ENCODE data around the gene TOMM20L. TPM values are rescaled to one million over a fixed set of nuclear protein-coding genes. Genes with fewer than 3 reads are reported as not detected.
A peak's percentile ranks its signal among the peaks of the same experiment; 100 is the strongest.

TOMM20L gene
- total and polyA plus RNA-seq, 4 donors, result 0.74 TPM; not detected in 3

DNA sequence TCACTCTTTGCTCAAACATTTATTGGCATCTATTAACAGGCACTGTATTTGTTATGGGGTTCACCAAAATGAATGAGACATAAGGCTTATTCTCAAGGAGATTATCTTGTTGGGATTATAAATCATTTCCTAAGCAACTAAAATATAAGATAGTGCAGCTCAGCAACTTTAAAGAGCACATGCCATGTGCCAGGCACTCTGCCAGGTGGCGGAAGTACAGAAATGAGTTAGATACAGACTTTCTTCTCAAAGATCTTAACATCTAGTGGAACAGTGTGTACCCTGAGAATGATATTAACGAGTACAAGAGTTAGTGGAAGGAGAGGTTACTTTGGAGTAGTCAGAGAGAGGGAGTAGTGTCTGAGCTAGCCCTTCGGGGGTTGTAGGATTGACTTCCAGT is 28.4 kb upstream of the TOMM20L start:
- WGBS, 2 donors, result 85 to 87% methylated on average over 3 of the region's 3 CpGs
- no peaks in the 10 kb centered on the region for H3K9me3 ChIP-seq (ENCODE audit: control insufficient read depth in 4 of 4, insufficient read depth in 3 of 4, low read length in 3 of 4)
- H3K9ac ChIP-seq (ENCODE audit: insufficient read depth in 1 of 2, low read length in 2 of 2), result no peak overlapping the region
- peaks cover 16 to 52% (median 35%) of the 10 kb centered on the region in 4 donors for H3K36me3 ChIP-seq (ENCODE audit: control insufficient read depth in 4 of 4, insufficient read depth in 4 of 4, low read length in 4 of 4)
- H3K27ac ChIP-seq (ENCODE audit: low read depth in 1 of 2, low read length in 1 of 2), result no peak overlapping the region
- TF ChIP-seq, protein P1, sequence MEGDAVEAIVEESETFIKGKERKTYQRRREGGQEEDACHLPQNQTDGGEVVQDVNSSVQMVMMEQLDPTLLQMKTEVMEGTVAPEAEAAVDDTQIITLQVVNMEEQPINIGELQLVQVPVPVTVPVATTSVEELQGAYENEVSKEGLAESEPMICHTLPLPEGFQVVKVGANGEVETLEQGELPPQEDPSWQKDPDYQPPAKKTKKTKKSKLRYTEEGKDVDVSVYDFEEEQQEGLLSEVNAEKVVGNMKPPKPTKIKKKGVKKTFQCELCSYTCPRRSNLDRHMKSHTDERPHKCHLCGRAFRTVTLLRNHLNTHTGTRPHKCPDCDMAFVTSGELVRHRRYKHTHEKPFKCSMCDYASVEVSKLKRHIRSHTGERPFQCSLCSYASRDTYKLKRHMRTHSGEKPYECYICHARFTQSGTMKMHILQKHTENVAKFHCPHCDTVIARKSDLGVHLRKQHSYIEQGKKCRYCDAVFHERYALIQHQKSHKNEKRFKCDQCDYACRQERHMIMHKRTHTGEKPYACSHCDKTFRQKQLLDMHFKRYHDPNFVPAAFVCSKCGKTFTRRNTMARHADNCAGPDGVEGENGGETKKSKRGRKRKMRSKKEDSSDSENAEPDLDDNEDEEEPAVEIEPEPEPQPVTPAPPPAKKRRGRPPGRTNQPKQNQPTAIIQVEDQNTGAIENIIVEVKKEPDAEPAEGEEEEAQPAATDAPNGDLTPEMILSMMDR (IDR thresholded peaks at IDR 0.05; ENCODE audit: control extremely low read depth, extremely low read depth), result no peak
- DNase-seq, result peak in 1 of 3 donors; percentile 3
- no peak for ATAC-seq (ENCODE audit: insufficient read depth, low FRiP score)
- no peak overlapping the region for H3K4me3 ChIP-seq
- H3K27me3 ChIP-seq (ENCODE audit: control insufficient read depth in 3 of 3, insufficient read depth in 3 of 3, low read length in 2 of 3), result no peaks in the 10 kb centered on the region
- no peaks in the 10 kb centered on the region for H3K4me1 ChIP-seq (ENCODE audit: control insufficient read depth in 5 of 5, insufficient read depth in 5 of 5, low read length in 5 of 5)

DNA sequence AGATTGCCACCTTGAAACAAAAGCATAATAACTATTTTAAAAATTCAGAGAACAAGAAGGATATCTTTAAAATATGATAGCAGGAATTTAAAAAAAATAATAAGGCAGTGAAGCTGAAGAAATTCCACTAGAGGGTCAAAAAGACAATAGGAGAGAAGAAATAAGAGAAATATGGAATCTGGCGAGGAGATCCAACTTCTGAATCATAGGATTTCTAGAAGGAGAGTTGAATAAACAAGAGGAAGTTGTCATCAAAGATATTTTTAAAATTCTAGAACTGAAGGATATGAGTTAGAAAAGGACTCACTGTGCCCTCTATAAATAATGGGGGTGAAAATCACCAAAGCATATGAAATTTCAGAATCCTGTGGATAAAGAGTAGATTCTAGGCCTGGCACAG is 26.8 kb upstream of the TOMM20L start:
- Histone ChIP-seq H3K9me3 (ENCODE audit: control insufficient read depth in 4 of 4, insufficient read depth in 3 of 4, low read length in 3 of 4) (no peaks in the 10 kb centered on the region), H3K9ac (ENCODE audit: insufficient read depth in 1 of 2, low read length in 2 of 2) (no peak overlapping the region), H3K4me3 (no peak overlapping the region), H3K27me3 (ENCODE audit: control insufficient read depth in 3 of 3, insufficient read depth in 3 of 3, low read length in 2 of 3) (no peaks in the 10 kb centered on the region), H3K36me3 (ENCODE audit: control insufficient read depth in 4 of 4, insufficient read depth in 4 of 4, low read length in 4 of 4) (peaks cover 17 to 48% (median 33%) of the 10 kb centered on the region in 4 donors), H3K4me1 (ENCODE audit: control insufficient read depth in 5 of 5, insufficient read depth in 5 of 5, low read length in 5 of 5) (no peaks in the 10 kb centered on the region), H3K27ac (ENCODE audit: low read depth in 1 of 2, low read length in 1 of 2) (no peak overlapping the region)
- no peak for DNase-seq
- ATAC-seq (ENCODE audit: insufficient read depth, low FRiP score), result no peak
- TF ChIP-seq, protein P1 (IDR thresholded peaks at IDR 0.05; ENCODE audit: control extremely low read depth, extremely low read depth), result no peak
- 94 to 98% methylated on average over 1 of the region's 1 CpG for WGBS, 2 donors

DNA sequence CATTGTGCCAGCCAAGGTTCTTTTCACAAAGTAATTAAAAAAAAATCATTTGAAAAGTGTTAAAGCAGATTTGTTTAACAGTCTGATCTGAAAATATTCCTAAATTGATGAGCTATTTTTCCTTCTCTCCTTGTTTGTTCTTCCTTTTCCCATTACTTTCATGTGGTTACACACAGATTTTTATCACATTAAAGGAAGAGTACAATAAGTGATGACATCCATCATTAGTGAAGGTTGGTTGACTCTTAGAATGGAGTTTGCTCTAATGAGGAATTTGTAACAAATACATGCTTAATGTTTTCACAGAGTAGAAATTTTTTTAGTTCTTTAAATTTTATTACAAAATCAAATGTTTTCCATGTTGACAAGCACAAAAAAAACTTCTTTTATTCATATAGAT is 18.9 kb upstream of the TOMM20L start:
- no peaks in the 10 kb centered on the region for H3K4me1 ChIP-seq (ENCODE audit: control insufficient read depth in 5 of 5, insufficient read depth in 5 of 5, low read length in 5 of 5)
- no peaks in the 10 kb centered on the region for H3K9me3 ChIP-seq (ENCODE audit: control insufficient read depth in 4 of 4, insufficient read depth in 3 of 4, low read length in 3 of 4)
- no peak for DNase-seq
- no peak overlapping the region for H3K27ac ChIP-seq (ENCODE audit: low read depth in 1 of 2, low read length in 1 of 2)
- H3K36me3 ChIP-seq (ENCODE audit: control insufficient read depth in 4 of 4, insufficient read depth in 4 of 4, low read length in 4 of 4), result peaks cover 11 to 28% (median 18%) of the 10 kb centered on the region in 4 donors
- no peak for ATAC-seq (ENCODE audit: insufficient read depth, low FRiP score)
- H3K4me3 ChIP-seq, result no peak overlapping the region
- H3K9ac ChIP-seq (ENCODE audit: insufficient read depth in 1 of 2, low read length in 2 of 2), result no peak overlapping the region
- no peaks in the 10 kb centered on the region for H3K27me3 ChIP-seq (ENCODE audit: control insufficient read depth in 3 of 3, insufficient read depth in 3 of 3, low read length in 2 of 3)
- TF ChIP-seq, protein P1 (IDR thresholded peaks at IDR 0.05; ENCODE audit: control extremely low read depth, extremely low read depth), result no peak

DNA sequence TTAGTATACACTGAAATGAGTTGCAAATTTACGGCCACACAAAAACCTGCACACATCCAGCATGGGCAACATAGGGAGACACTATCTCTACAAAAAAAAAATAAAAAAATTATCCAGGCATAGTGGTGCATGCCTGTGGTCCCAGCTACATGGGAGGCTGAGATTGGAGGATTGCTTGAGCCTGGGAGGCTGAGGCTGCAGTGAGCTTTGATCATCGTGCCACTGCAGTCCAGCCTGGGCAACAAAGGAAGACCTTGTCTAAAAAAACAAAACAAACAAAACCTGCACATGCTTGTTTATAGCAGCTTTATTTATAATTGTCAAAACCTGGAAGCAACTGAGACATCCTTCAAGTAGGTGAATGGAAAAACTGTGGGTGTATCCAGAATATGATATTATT is 4.9 kb upstream of the TOMM20L start:
- H3K4me3 ChIP-seq, result no peak overlapping the region
- no peak overlapping the region for H3K27ac ChIP-seq (ENCODE audit: low read depth in 1 of 2, low read length in 1 of 2)
- no peaks in the 10 kb centered on the region for H3K27me3 ChIP-seq (ENCODE audit: control insufficient read depth in 3 of 3, insufficient read depth in 3 of 3, low read length in 2 of 3)
- DNase-seq (no peak), ATAC-seq (ENCODE audit: insufficient read depth, low FRiP score) (no peak)
- H3K9me3 ChIP-seq (ENCODE audit: control insufficient read depth in 4 of 4, insufficient read depth in 3 of 4, low read length in 3 of 4), result no peaks in the 10 kb centered on the region
- H3K4me1 ChIP-seq (ENCODE audit: control insufficient read depth in 5 of 5, insufficient read depth in 5 of 5, low read length in 5 of 5), result peaks cover 0 to 5% (median 2%) of the 10 kb centered on the region in 5 donors
- TF ChIP-seq, protein P1 (IDR thresholded peaks at IDR 0.05; ENCODE audit: control extremely low read depth, extremely low read depth), result no peak
- H3K36me3 ChIP-seq (ENCODE audit: control insufficient read depth in 4 of 4, insufficient read depth in 4 of 4, low read length in 4 of 4), result peaks cover 0 to 2% (median 0%) of the 10 kb centered on the region in 4 donors
- WGBS, 2 donors, result 87 to 93% methylated on average over 2 of the region's 2 CpGs
- H3K9ac ChIP-seq (ENCODE audit: insufficient read depth in 1 of 2, low read length in 2 of 2), result no peak overlapping the region

Data from lung (tissue), 12 donors.